T-helper 2 cell treated with Interferon-gamma antibody and Interleukin-4, amounts not matched to agents 5 μg/mL and 100 μg/mL, for 36 hours (primary cell): ENCODE measurements around the gene CLIC1.

Source experiments
- DNase-seq: peaks from one replicate; pipeline ENCODE4 v3.0.0; 2021; ENCODE audit warnings: low spot score
- H3K27ac Mint-ChIP-seq: one replicate; pipeline ENCODE4 v1.8.0; 2021; ENCODE audit warnings: mild to moderate bottlenecking, mixed read lengths
- H3K27me3 Mint-ChIP-seq: one replicate; pipeline ENCODE4 v1.8.0; 2021; ENCODE audit warnings: low read depth, mixed read lengths
- H3K36me3 Mint-ChIP-seq: one replicate; pipeline ENCODE4 v1.8.0; 2021; ENCODE audit warnings: low read depth, mixed read lengths
- H3K4me1 Mint-ChIP-seq: one replicate; pipeline ENCODE4 v1.8.0; 2021; ENCODE audit warnings: low read depth, mixed read lengths
- H3K4me3 Mint-ChIP-seq: one replicate; pipeline ENCODE4 v1.8.0; 2022; ENCODE audit warnings: mild to moderate bottlenecking, moderate library complexity, mixed read lengths
- H3K9me3 Mint-ChIP-seq: one replicate; pipeline ENCODE4 v1.8.0; 2021; ENCODE audit warnings: mixed read lengths

CLIC1 gene

DNA sequence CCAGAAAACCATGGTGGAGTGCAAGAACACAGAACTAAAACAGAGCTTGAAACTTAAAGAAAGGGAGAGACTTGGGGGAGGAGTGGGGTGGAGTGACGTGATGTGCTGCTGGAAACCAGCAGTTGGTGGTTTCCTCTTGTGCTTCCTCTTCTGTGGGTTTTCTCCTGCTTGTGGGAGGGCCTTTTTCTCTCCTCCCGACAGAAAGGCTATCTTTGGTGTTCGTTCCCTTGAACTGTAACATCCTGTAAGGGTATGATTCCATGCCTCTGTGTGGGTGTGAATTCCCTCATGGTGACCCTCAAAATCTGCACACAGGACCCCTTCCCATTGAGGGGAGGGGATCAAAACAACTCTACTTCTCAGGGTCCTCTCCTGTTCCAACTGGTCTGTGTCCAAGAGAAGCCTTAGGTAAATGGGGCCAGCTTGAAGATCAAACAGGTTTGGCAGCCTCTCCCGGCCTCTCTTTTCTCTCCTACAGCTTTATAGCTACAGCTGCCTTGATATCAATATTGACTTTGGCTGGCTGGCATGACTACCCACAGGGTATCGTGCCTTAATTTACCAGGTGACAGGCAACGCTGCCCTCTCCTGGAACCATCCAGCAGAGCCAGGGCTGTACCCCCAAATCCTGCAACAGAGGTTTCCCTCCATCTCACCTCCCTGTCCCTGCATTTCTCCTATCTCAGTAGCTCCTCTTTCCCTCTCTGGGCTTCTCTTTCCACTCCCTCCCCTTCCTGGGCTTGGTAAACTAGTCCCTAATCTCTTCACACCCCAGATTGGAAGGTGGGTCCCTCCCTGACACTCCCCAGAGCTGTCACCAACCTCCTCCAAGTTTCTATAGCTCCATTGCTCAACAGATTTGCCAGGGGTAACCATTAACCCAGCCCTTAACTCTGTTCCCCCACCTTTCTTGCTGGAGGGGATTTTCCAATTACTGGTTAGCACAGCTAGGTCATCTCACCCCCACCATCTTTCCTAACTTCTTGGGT lies 2.0 kb upstream of the CLIC1 start:
- Mint-ChIP-seq H3K9me3 (no peaks in the 10 kb centered on the region), H3K27ac (peak overlapping the region; percentile 97), H3K27me3 (no peaks in the 10 kb centered on the region), H3K36me3 (peaks cover 44% of the 10 kb centered on the region), H3K4me1 (peaks cover 54% of the 10 kb centered on the region), H3K4me3 (peak overlapping the region; percentile 95)
- DNase-seq: peak; percentile 71

DNA sequence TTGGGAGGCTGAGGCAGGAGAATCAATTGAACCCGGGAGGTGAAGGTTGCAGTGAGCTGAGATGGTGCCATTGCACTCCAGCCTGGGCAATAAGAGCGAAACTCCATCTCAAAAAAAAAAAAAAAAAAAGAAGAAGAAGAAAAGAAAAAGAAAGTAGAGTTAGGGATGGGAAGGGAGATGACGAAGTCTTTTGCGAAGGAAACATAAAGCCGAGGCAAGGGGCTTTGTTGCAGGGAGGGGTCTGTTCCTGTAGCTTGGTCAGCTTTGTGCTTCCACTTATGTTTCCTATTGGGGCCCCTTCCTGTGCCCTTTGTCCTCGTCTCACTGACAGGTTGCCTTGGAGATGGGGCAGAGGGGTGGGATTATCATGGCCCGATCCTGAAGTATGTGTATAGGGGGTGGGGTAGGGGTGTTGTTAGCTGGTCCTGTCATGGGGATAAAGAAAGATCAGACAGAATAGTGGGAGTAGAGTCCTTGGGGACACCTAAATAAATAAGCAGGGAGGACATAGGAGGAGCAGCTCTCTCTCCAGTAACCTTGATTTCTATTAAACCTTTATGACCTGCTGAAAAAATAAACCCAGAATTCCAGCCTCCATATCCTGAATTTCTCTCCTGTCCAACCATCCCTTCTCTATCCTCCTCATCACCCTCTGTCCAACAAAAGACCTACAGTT lies 1.1 kb upstream of the CLIC1 start:
- H3K9me3 Mint-ChIP-seq: no peaks in the 10 kb centered on the region
- H3K27ac Mint-ChIP-seq: peak overlapping the region; percentile 97
- peak overlapping the region; percentile 95 for H3K4me3 Mint-ChIP-seq
- peaks cover 54% of the 10 kb centered on the region for H3K4me1 Mint-ChIP-seq
- DNase-seq: peak; percentile 8
- H3K36me3 Mint-ChIP-seq: peaks cover 44% of the 10 kb centered on the region
- H3K27me3 Mint-ChIP-seq: no peaks in the 10 kb centered on the region

DNA sequence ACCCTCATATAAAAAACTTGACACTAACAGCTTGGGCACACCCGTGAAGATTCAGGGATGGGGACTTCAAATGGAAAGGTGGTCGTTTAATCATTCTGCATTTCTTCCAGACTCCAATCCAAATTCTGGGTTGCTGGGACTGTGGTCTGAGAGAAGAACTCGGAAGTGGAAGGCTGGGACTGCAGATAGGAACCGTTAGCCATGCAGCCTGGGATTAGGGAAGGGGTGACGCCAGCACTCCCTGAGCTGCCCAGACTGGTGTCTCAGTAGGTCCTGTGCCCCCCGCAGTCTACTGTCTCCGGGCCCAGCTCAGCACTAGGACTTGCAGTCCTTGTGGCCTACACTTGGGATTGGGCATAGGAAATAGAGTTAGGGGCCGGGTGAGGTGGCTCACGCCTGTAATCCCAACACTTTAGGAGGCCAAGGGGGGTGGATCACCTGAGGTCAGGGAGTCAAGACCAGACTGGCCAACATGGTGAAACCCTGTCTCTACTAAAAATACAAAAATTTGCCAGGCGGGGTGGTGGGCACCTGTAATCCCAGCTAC lies 511 bp upstream of the CLIC1 start:
- H3K4me3 Mint-ChIP-seq: peak overlapping the region; percentile 95
- H3K36me3 Mint-ChIP-seq: peaks cover 49% of the 10 kb centered on the region
- peaks cover 53% of the 10 kb centered on the region for H3K4me1 Mint-ChIP-seq
- H3K27me3 Mint-ChIP-seq: no peaks in the 10 kb centered on the region
- DNase-seq: no peak
- H3K9me3 Mint-ChIP-seq: no peaks in the 10 kb centered on the region
- H3K27ac Mint-ChIP-seq: peak overlapping the region; percentile 97

DNA sequence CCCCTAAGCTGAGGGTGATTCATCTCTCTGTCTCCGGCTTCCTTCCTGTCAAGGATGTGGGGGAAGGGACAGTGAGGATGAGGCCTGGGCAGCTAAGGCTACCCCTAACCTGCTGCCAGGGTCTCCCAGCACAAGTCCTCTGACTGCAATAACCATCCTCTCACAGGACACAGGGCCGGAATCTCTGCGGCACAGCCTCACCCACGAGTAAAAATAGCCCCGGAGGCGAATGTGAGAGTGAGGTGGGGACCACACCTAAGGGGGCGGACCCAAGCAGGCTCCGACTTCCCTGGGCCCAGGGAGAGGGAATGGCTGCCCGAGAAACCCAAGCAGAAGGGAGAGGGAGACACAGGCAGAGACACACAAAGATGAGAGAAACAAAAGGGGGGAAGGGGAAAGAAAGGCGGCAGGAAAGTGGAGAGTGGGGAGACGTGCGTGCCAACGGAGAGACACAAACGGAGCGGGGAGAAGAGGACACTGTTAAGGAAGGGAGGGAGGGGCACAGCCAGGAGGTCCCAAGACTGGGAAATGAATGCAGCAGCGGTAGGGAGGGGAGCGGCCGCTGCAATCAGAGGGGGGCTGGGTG lies 1.4 kb downstream of the CLIC1 start:
- Mint-ChIP-seq H3K36me3 (peaks cover 53% of the 10 kb centered on the region), H3K27ac (peak overlapping the region; percentile 97), H3K4me1 (peaks cover 49% of the 10 kb centered on the region), H3K27me3 (no peaks in the 10 kb centered on the region), H3K9me3 (no peaks in the 10 kb centered on the region), H3K4me3 (peak overlapping the region; percentile 95)
- peak; percentile 68 for DNase-seq

DNA sequence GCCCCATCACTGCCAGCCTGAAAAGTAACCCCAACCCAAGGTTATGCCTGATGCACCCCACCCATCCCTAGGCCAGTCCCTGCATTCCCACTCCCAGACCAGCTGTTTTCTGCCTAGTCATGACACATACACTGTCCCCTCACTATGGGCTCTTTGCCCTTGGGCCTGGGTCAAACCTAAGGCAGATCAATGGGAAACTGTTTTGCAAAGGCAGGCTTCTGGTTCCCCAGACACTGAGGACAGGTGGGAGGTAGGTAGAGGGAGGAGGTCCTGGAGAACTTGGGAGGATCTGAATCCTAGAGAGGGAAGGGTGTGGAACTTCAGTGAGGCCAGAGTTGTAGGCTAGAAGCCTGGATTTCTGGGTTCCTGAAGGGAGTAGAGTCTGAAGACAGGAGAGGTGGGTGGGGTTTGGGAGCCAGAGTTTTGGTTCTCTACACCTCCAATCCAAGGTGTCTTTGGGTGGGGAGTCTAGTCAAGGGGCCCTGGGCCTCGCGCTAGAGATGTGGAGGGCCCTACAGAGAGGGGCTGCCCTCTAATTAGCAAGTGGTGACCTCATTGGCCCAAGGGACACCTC lies 2.0 kb downstream of the CLIC1 start:
- Mint-ChIP-seq H3K36me3 (peaks cover 54% of the 10 kb centered on the region), H3K9me3 (no peaks in the 10 kb centered on the region)
- no peak for DNase-seq

DNA sequence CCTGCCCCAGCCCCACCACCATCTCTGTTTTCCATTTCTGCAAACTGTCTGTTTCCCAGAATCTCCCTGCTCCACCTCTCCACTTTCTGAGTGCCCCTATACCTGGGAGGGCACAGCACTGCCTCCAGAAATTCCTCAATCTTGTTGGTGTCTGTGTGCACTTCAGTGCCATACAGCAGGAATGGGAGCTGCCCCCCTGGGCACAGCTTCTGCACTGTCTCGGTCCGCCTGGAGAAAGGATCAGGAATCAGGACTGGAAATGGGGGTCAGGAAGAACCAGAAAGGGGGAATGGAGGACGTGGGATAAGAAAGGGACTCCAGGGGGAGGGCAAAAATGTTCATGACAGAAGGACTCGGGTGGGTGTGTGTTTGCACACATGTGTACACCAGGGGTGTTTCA lies 2.6 kb downstream of the CLIC1 start:
- no peaks in the 10 kb centered on the region for H3K27me3 Mint-ChIP-seq
- peak overlapping the region; percentile 68 for H3K27ac Mint-ChIP-seq
- H3K4me1 Mint-ChIP-seq: peaks cover 46% of the 10 kb centered on the region
- H3K4me3 Mint-ChIP-seq: peak overlapping the region; percentile 95
- peaks cover 57% of the 10 kb centered on the region for H3K36me3 Mint-ChIP-seq
- no peaks in the 10 kb centered on the region for H3K9me3 Mint-ChIP-seq
- no peak for DNase-seq

More for the DNA sequence above, 2.0 kb downstream of the CLIC1 start:
- Mint-ChIP-seq H3K4me3 (peak overlapping the region; percentile 95), H3K27me3 (no peaks in the 10 kb centered on the region), H3K4me1 (peaks cover 48% of the 10 kb centered on the region), H3K27ac (peak overlapping the region; percentile 97)

DNA sequence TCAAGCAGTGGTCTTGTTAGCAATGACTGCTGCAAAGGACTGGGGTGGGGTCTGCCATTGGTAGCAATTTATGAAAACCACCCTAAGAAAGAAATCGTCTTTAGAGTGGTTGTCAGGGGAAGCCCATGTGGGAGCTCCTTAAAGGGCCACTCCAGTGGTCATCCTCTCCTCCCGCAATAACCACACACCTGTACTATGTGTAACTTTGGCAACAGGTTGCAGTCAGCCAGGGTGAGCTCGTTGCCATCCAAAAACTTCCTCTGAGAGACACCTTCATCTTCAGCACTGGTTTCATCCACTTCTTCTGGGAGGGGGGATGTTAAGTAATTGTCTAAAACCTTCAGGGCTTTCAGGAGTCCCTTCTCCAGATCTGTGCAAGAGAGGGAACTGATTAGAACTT lies 4.3 kb downstream of the CLIC1 start:
- H3K36me3 Mint-ChIP-seq: peaks cover 63% of the 10 kb centered on the region
- H3K27me3 Mint-ChIP-seq: no peaks in the 10 kb centered on the region
- peaks cover 42% of the 10 kb centered on the region for H3K4me1 Mint-ChIP-seq
- no peak for DNase-seq
- H3K9me3 Mint-ChIP-seq: no peaks in the 10 kb centered on the region
- peak overlapping the region; percentile 26 for H3K4me3 Mint-ChIP-seq
- H3K27ac Mint-ChIP-seq: no peak overlapping the region

DNA sequence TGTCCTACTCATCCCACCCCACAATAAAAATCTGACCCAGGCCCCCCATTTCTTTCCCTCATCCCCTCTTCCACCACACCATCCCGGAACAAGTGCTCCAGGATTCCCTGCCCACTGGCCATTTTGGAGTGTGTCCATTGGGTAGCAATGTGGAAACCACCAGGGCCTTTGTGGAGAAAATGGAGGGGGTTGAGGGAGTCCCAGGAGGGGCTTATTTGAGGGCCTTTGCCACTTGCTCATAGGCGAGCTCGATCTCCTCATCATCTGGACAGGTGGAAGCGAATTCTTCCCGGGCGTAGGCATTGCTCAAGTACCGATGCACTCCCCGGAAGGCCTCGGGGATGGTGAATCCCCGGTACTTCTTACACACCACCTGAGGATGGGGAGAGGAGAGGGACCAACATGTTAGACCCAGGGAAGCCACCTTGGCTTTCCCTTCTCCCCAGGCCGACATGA lies 5.7 kb downstream of the CLIC1 start:
- peak overlapping the region; percentile 94 for H3K4me3 Mint-ChIP-seq

DNA sequence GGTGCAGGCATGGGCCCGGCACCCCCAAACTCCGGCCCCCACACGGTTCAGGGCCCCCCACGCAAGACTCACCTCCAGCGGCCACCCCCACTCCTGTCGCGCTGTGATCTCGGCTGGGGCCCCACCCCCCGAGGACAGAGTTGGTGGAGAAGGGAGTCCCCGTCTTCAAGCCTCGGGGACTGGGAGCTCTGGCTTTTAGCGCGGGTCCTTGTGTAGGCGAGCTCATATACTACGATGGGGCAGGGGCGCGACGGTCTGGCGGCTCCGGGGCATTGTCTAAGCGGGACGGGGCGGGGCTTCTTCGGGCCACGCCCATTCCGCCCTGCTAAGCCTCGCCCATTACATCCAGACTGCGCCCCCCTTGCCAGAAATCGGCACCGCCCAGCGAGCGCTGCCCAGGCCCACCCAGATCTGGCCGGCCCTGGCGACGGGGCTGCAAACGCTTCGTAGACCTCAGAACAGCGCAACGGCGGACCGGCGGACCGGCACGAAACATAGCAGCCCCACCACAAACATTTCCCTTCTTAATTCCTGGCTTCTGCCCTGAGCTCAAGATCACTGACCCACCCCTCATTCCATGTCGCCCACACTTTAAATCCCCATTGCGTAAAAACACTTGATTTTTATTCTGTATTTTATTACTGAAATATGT lies 6.2 kb downstream of the CLIC1 start:
- Mint-ChIP-seq H3K4me1 (peaks cover 54% of the 10 kb centered on the region), H3K27ac (peak overlapping the region; percentile 65), H3K9me3 (no peaks in the 10 kb centered on the region), H3K36me3 (peaks cover 64% of the 10 kb centered on the region), H3K27me3 (no peaks in the 10 kb centered on the region), H3K4me3 (peak overlapping the region; percentile 94)
- DNase-seq: peak; percentile 65

More for the DNA sequence above, 5.7 kb downstream of the CLIC1 start:
- no peak overlapping the region for H3K27ac Mint-ChIP-seq
- H3K9me3 Mint-ChIP-seq: no peaks in the 10 kb centered on the region
- peaks cover 68% of the 10 kb centered on the region for H3K36me3 Mint-ChIP-seq
- peaks cover 51% of the 10 kb centered on the region for H3K4me1 Mint-ChIP-seq
- no peaks in the 10 kb centered on the region for H3K27me3 Mint-ChIP-seq
- no peak for DNase-seq

DNA sequence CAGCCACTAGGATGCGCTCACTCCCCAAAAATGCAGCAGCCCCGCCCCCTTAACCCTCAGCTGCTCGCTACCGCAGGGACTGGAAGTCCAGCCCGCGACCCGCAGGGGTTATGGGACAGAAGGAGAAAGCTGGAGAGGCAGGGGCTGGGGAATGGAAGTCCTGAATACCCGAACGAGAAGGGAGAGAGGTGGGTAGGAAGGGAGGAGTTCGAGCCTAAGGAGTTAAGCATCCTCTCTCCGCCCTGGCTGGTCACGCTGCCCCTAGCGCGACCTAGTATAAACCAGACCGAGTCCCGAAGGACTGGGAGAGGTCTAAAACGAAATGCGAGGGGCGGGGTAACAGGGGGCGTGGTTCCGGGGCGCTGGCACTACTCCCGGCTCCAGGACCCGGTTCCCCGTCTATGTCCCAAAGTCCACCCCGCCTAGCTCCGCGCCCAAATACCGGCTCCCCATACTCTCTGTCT lies 6.8 kb downstream of the CLIC1 start:
- DNase-seq: peak; percentile 76
- Mint-ChIP-seq H3K36me3 (peaks cover 59% of the 10 kb centered on the region), H3K9me3 (no peaks in the 10 kb centered on the region), H3K27me3 (no peaks in the 10 kb centered on the region), H3K4me1 (peaks cover 55% of the 10 kb centered on the region), H3K4me3 (peak overlapping the region; percentile 94), H3K27ac (peak overlapping the region; percentile 86)

DNA sequence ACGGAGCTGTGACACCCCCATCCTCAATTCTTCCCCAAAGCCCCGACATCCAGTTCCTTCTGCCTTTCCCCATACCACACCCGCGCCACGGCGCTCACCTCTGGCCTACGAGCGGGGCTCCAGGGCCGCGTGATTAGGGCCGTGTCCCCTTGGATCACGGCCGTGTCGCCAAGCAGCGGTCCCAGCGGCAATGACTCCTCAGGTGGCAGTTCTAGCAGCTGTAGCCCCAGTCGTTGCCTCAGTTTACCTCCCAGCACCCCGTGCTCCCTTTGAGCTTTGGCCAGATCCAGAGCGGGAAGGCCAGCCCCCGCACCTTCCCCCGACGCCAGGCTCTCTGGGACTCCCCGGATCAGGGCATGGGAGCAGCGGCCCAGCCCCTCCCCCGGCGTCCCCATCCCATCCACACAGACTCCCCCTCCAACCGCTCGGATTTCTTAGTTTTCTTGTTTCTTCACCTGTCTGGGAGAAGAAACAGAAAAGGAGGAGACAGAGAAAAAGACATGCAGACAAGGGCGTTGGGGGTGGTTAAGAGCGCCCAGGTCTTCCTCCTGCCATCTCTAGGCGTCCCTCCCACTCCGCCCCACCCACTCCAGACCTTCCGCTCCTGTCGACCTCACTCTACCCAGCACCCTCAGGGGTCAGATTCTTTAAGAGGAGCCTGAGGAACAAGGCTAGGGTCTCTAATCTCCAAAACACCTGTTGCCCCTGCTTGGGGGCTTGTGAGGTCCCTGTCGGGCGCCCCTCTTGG lies 7.4 kb downstream of the CLIC1 start, which contains the start of gene DDAH2:
TSS of gene DDAH2 (minus strand) at position 533 of the 748 bp plus-strand sequence. CDS start at position 395, 138 bp downstream.
- Mint-ChIP-seq H3K27me3 (no peaks in the 10 kb centered on the region), H3K36me3 (peaks cover 54% of the 10 kb centered on the region), H3K27ac (peak within 1 kb of the TSS; percentile 86), H3K4me1 (peaks cover 52% of the 10 kb centered on the region), H3K9me3 (no peaks in the 10 kb centered on the region), H3K4me3 (peak within 1 kb of the TSS; percentile 94)
- DNase-seq: no peak
